CD4-positive, alpha-beta T cell treated with Interferon gamma for 1 hour (primary cell): ENCODE data around the gene KCND2.
"Not testable (repeated sequence)": the region's sequence is repeated elsewhere in the genome, so short reads cannot be mapped to it uniquely, and the experiment has no call there.

Experiments used
- DNase-seq: peaks from one replicate; pipeline ENCODE4 v3.0.0-alpha.2; 2020

Gene KCND2

GRCh38 chr7:120588862-120589261, 315.9 kb downstream of the KCND2 start:
- DNase-seq: no peak

DNA sequence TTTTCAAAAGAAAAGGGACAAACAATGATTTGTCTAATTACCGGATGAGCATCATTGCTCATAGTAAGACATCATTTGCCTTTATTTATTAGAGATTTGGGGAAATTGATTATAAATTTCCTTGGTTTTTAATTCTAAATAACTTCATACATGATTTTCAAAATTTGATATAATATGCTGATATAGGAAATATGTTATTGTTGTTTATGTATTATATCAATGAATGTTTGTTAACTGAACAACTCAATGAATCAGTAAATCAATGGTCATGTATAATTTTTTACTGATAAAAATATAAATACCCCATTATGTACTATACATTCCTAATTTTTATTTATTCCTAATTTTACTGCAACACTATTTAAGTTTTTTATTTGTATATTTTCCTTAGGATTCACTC, 327.6 kb downstream of the KCND2 start:
- DNase-seq: no peak

GRCh38 chr7:120603366-120603765, 330.4 kb downstream of the KCND2 start:
- DNase-seq: no peak

GRCh38 chr7:120609136-120609753, 336.3 kb downstream of the KCND2 start:
- no peak for DNase-seq

- DNase-seq: no peak
Measured at GRCh38 chr7:120611975-120612374, 339.0 kb downstream of the KCND2 start.

DNA sequence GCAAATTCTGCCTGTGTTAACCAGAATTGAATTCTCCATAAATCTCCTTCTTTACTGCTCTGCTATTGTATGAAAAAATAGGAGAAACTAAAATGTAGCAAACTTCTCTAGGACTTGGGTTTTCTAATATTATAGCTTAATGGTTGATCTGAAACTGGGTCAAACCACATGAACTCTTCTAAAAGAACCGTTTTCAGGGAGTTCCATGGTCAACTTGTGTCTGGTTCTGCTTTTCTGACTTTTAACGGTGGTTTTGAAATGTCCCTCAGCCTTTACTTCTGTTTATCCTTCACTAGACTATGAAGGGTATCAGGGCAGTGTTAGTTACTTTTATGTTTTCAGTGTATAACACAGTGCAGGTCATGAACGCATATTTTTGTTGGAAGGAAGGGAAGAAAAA, 342.7 kb downstream of the KCND2 start:
- DNase-seq: no peak

DNA sequence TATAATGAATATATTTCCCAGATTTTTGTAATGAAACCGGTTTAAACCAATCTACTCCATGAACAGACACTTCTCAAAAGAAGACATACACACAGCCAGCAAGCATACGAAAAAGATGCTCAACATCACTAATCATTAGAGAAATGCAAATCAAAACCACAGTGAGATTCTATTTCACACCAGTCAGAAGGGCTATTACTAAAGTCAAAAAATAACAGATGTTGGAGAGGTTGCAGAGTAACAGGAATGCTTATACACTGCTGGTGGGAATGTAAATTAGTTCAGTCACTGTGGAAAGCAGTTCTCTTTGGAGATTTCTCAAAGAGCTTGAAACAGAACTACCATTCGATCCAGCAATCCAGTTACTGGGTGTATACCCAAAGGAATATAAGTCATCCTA, 344.3 kb downstream of the KCND2 start:
- no peak for DNase-seq

- DNase-seq: no peak
Measured at GRCh38 chr7:120628251-120628650, 355.3 kb downstream of the KCND2 start.

GRCh38 chr7:120639884-120640283, 366.9 kb downstream of the KCND2 start:
- no peak for DNase-seq

DNA sequence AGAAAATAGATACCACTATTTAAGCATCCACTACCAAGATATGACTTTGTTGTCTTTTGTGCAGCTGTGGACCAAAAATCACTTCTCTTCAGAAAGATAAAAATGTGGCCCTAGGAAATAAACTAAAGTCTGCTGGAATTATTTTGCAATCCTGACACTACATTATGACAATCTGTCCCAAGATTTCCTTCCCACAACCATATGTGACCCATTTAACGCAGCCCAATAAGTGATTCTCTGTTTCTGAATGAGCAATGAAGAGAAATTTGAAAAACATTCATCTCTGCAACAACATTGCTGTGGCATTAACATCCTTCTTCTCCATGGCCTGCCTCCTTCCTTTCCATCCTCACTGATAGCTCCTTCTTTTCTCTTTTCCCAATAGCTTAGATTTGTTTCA, 373.0 kb downstream of the KCND2 start:
- DNase-seq: no peak

DNA sequence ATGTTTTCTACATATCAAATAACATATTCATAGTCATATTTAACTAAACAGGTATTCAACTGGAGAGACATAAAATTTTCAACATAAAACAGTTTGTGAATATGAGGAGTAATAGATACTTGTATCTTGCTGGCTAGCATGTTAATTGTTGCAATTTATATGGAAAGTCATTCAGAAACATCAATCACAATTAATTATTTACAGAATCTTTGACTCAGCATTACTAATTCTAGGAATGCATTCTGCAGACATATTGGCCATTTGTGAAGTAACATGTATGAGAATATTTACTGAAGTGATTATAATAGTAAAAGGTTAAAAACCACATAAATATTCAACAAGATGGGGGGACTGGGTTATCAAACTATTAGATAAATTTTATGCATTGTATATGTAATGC, 381.3 kb downstream of the KCND2 start:
- no peak for DNase-seq

DNA sequence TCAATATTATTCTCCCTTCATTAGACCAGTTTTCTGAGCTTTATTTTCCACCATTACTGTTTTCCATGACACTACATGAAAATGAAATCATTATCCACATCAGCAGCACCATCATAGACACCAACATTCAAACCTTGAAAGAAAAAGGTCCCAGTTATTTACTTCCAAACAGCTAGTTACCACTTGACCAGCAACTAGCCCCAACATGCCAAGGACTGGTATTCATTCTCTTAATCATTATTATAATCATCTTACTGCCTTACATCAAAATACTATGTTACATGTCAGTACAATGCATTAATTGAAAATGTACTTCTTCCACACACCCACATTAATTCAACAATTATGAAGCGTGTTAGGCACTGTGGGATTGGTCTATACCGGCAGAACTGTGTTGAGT, 385.5 kb downstream of the KCND2 start:
- DNase-seq: no peak

DNA sequence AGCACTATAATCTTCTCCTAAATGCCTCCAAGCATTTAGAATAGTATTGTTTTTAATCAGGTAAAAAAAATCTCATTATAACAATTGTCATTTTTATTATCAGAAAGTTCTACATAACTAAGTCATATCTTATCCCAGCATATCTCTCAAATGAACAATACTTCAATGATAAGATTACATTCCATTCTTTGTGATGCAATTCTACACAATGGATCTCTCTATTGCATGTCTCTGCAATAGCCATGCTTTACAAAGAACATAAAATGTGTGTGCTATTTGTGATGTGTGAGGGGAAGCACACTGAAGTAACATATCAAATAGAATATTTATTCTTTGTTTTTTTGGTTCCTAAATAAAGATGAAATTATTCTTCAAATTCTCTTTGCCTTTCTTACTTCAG, 389.3 kb downstream of the KCND2 start:
- DNase-seq: no peak

- DNase-seq: no peak
Measured at GRCh38 chr7:120665068-120665467, 392.1 kb downstream of the KCND2 start.

DNA sequence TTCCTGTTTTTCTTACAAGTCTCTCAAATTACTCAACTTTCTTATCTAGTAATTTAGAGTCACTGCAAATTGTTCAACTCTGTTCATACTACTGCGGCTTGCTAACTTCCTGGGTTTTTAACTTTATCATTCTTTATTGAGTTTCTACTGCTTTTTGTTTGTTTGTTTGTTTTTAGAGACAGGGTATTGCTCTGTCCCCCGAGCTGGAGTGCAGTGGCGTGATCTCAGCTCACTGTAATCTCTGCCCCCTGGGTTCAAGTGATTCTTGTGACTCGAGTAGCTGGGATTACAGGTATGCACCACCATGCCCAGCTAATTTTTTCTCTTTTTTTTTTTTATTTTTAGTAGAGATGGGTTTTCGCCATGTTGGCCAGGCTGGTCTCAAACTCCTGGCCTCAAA, 402.1 kb downstream of the KCND2 start:
- no peak for DNase-seq

DNA sequence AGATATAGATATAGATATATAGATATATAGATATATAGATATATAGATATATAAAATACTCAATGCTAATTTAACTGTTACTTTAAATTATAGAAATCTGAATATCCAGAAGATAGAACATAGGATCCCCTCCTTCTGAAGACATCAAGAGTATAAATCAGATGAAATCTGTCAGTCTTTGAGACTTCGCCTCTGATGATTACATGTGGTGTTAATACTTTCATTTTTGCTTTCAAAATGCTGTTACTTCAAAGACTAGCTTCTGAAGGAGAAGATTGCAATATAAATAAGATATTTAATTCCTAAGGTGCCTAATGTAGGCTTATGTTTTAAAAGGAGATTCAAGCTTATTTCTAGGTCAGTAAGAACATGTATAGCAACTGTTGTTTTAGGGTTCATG, 404.6 kb downstream of the KCND2 start:
- no peak for DNase-seq

DNA sequence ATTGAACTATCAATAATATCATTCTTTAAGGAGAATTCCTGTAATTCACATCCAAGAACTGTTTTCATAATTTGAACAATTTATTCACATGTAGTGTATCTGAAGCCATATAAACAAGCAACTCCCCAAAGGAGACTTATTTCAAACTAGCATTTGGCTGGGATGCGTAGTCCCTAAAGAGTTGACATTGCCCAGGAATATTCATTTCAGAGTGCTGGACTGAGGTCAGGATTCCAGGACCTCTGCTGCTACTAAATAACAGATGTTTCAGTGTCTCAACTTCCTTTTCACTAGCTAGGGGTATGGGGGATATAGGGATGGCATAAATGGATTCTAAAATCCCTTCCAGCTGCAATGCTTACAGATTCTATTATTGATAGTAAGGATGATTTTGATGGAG, 408.0 kb downstream of the KCND2 start:
- DNase-seq: no peak

GRCh38 chr7:120684463-120684862, 411.5 kb downstream of the KCND2 start:
- DNase-seq: no peak

DNA sequence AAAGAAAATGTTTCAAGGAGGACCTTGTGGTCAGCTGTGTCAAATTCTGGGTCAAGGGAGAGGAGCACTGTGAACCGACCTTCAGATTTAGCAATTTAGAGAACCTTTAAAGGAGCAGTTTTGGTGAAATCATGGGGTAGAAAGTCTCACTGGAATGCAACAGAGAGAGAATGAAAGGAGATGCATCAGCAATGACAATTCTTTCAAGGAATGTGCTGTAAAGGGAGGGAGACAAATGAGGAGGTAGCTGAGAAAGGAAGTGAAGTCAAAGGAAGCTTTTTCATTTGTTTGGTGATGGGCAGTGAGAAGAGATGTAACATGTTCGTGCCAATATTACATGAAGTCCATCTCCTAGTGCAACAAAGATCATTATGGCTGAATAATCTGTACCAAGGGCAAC, 418.9 kb downstream of the KCND2 start:
- DNase-seq: no peak

- DNase-seq: no peak
Measured at GRCh38 chr7:120695848-120696247, 422.9 kb downstream of the KCND2 start.

DNA sequence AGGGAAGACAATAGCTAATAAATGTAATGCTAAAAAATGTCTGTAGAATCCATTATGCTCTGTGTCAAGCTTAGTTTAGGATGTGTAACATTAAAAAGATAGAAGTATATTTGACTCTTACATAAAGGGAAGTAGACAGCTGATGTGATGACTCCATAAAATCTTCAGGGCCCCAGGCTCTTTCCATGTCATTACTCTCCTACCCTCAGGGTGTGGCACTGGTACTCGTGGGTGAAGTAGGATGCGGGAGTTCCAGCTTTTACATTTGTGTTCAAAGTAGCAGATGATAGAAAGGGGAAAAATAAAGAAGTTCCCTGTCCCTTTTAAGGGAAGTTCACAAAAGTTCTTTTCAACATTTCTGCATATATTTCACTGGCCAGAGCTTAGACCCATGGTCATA, 427.8 kb downstream of the KCND2 start:
- no peak for DNase-seq

DNA sequence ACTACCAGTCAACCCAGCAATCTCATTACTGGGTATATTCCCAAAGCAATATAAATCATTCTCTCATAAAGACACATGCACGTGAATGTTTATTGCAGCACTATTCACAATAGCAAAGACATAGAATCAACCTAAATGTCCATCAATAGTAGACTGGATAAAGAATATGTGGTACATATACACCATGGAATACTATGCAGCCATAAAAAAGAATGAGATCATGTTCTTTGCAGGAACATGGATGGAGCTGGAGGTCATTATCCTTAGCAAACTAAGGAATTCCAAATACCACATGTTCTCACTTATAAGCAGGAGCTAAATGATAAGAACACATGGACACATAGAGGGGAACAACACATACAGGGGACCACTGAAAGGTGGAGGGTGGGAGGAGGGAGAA, 429.4 kb downstream of the KCND2 start:
- DNase-seq: not testable (repeated sequence)

- DNase-seq: no peak
Measured at GRCh38 chr7:120703585-120704240, 430.7 kb downstream of the KCND2 start.

GRCh38 chr7:120709252-120709971, 436.4 kb downstream of the KCND2 start:
- DNase-seq: no peak

GRCh38 chr7:120709972-120710320, 437.0 kb downstream of the KCND2 start:
- no peak for DNase-seq
